ENCODE data around the gene CDH4. TPM values are rescaled to one million over a fixed set of nuclear protein-coding genes. Genes with fewer than 3 reads are reported as not detected.
A peak's percentile ranks its signal among the peaks of the same experiment; 100 is the strongest.

CDH4 gene
- total RNA-seq, 4 donors from 2014 or later, result under 0.01 to 0.56 (median 0.19) TPM; not detected in 1

DNA sequence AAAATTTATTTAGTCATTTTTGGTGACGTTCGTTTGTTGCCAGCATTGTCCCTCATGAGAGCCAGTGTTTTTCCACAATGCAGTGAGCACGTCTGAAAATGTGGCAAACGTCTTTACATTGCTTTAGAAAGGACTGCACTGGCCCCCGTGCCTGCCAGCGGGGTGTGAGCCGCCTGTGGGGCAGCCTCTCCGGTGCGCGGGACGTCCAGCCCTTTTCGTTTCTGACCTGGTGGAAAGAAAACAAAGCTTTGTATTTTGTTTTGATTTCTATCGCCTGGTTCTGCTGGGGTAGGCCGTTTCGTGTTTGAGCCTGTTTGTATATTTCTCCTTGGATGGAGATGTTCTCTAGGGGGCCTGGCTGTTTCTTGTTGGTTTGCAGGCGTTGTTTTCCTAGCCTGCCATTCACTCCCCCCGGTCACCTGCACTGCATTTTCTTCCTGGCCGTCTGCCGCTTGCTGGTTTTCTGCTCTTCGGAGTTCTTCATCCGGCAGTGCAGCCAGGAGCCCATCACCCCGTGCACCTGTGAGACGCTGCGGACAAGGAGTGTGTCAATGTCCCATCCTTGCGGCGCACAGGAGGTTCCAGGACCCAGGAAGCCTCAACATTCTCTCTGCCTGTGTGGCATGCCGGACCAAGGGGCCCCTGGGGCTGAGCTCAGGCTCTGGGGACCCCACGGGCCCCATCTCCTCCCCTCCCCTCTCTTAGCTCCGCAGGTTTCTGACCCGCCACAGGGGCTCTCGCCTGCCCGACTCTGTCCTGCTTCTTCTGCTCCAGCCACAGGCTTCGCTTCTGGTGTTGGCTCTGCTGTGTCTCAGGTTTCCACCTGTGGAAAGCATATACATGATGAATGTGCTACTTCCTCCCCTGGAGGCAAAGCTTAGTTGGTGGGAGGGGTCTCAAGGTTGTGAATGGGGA lies 100.5 kb downstream of the CDH4 start:
- ATAC-seq (ENCODE audit: low FRiP score) (peak; percentile 8), DNase-seq (ENCODE audit: low spot score) (no peak)
- TF ChIP-seq, protein P1, sequence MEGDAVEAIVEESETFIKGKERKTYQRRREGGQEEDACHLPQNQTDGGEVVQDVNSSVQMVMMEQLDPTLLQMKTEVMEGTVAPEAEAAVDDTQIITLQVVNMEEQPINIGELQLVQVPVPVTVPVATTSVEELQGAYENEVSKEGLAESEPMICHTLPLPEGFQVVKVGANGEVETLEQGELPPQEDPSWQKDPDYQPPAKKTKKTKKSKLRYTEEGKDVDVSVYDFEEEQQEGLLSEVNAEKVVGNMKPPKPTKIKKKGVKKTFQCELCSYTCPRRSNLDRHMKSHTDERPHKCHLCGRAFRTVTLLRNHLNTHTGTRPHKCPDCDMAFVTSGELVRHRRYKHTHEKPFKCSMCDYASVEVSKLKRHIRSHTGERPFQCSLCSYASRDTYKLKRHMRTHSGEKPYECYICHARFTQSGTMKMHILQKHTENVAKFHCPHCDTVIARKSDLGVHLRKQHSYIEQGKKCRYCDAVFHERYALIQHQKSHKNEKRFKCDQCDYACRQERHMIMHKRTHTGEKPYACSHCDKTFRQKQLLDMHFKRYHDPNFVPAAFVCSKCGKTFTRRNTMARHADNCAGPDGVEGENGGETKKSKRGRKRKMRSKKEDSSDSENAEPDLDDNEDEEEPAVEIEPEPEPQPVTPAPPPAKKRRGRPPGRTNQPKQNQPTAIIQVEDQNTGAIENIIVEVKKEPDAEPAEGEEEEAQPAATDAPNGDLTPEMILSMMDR (IDR thresholded peaks at IDR 0.05), result no peak

DNA sequence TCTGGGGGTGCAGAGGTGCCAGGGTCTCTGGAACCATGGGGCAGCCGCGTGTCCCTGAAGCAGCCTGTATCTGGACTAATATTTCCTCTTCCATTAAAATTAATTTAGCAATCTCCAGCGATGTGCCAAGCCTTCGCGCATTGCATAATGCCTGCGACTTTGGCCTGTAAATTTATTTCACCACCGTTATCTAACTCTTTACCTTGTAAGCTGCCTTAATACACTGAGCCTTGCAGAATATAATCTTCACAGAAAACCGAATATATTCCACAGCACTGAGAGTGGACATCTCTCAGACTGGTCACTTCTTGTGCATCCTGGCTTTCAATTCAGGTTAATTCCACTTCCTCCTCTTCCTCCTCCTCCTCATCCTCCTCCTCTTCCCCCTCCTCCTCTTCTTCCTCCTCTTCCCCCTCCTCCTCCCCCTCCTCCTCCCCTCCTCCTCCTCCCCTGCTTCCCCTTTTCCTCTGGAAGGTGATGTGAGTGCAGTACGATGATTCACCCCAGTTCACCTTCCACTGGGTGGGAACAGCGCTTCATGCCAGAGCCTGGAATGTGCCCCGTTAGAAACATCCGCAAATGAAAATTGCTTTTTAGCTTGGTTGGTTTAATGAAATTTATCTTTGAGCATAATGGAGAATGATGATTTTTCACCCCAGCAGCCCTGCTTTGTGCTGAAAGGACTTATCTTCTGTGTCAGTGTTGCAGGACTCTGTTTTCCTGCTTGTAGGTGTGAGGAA lies 101.4 kb downstream of the CDH4 start:
- TF ChIP-seq, protein P1 (IDR thresholded peaks at IDR 0.05), result no peak
- DNase-seq (ENCODE audit: low spot score) (no peak), ATAC-seq (ENCODE audit: low FRiP score) (peak; percentile 68)

DNA sequence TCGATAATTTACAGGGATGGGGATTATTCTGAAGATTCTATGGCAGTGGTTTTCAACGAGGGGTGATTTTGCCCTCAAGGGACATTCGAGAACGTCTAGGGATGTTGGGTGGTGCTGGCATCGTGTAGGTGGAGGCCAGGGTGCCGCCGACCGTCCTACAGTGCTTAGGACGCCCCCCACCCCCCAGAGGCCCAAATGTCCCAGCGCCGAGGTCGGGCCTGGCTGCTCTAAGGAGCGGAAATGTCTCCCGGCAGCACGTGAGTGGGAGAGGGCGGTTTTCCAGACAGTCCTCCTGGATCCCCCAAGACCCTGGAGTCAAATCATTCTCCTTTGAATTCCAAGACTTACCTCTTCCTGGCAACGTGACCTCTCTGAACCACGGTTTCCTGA lies 101.9 kb downstream of the CDH4 start:
- ATAC-seq (ENCODE audit: low FRiP score) (no peak), DNase-seq (ENCODE audit: low spot score) (no peak)
- TF ChIP-seq, protein P1 (IDR thresholded peaks at IDR 0.05), result no peak

DNA sequence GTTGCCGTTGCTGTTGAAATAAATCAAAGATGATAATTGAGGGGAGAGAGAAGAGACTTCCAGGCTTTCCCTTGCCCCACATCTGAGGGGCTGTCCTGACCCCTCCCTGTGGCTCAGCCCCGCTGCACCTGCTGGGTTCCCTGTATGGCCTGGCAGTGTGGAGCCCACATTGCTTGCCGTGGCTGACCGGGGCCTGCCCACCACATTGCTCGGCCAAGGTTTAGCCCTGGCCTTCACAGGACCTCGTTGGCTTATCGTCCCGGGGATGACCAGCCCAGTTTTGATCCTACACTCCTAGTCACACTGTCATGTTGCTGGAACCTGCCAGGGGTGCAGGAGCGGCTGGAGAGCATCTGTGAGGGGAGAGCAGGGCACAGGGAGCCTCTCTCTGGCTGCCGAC lies 102.4 kb downstream of the CDH4 start:
- no peak for ATAC-seq (ENCODE audit: low FRiP score)
- TF ChIP-seq, protein P1 (IDR thresholded peaks at IDR 0.05), result no peak
- DNase-seq (ENCODE audit: low spot score), result no peak

DNA sequence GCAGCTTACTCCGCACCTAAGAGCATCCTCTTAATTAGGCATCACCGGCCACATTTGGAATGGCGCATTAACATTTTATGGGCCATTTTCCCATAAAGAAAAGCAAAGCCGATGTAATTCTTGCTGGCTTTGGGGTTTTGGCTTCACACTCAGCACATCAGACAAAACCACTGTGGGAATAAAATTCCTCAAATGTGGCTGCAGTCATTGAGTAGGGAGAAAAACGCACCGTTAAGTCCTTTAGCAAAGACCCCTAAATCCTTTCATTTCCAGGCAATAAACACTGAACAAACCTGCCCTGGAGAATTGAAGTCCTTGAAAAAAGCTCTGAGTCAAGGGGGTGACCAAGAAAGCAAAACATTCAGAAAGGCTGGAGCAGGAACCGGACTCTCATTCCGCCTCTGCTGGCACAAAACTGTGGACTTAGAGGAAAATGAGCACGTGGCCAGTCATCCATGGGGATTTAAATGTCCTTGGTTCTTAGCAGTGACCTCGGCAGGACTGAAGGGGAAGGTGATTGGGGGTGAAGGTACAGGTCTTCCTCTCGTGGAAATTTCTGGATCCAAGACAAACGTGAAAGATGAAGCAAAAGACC lies 102.9 kb downstream of the CDH4 start:
- ATAC-seq (ENCODE audit: low FRiP score), result no peak

DNA sequence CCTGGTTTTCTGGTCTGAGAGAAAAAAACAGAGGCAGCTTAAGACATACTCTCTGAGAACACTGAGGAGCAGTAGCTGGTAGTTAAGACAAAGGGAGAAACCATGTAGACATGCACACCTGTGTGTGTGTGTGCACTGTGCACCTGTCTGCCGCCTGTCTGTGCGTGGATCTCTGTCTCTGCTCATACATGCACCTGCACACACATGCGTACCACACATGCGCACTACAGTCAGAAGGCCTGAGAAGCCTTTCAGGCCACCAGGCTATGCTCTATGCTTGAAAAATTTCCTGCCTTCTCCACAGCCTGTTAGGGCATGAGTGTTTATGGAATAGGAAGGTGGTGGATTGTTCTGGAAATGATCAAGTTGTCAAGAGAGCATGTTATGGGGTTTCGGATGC lies 103.5 kb downstream of the CDH4 start:
- ATAC-seq (ENCODE audit: low FRiP score), result no peak
- TF ChIP-seq, protein P1 (IDR thresholded peaks at IDR 0.05), result no peak
- no peak for DNase-seq (ENCODE audit: low spot score)

More for the DNA sequence above, 102.9 kb downstream of the CDH4 start:
- TF ChIP-seq, protein P1 (IDR thresholded peaks at IDR 0.05), result no peak
- no peak for DNase-seq (ENCODE audit: low spot score)
